GM12878 (cell line): ENCODE data around the gene SLC25A47. TPM values are rescaled to one million over a fixed set of nuclear protein-coding genes. Genes with fewer than 3 reads are reported as not detected.

Source experiments
- ATAC-seq: fragments of 200-7000 bp; cut with Tn5 transposase; 3 replicates; pipeline ENCODE4 v1.9.1; 2020; ENCODE audit warnings: mild to moderate bottlenecking, moderate library complexity
- BruUV-seq: library from RNA; stranded (reverse); fragments of 400-500 nt; replicated peaks from 2 replicates; lab custom pipeline; 2021; lab: Mats Ljungman, UMichigan
- CTCF ChIA-PET: fragments of 300-600 bp; sonication (Branson Sonifier 250); formaldehyde crosslinking; extraction: SDS; loops from one replicate; lab custom pipeline; 2021; ENCODE audit warnings: inconsistent platforms; lab: Yijun Ruan, JAX
- POLR2A ChIA-PET: fragments of 350-600 bp; formaldehyde crosslinking; extraction: SDS; loops from one replicate; lab custom pipeline; 2021; ENCODE audit warnings: inconsistent platforms; lab: Charles Lee
- RAD21 ChIA-PET: fragments of 300-600 bp; sonication (Branson Sonifier 250); formaldehyde crosslinking; loops from one replicate; lab custom pipeline; 2023; ENCODE audit warnings: antibody characterized with exemption; ENCODE audit not compliant: unreplicated experiment; lab: Charles Lee
- SMC1A ChIA-PET: fragments of 300-600 bp; sonication (Branson Sonifier 250); formaldehyde crosslinking; loops from one replicate; lab custom pipeline; 2023; ENCODE audit not compliant: unreplicated experiment, uncharacterized antibody; lab: Charles Lee
- DNase-seq: peaks from one replicate; pipeline ENCODE4 v3.0.0-alpha.2; 2011; ENCODE audit warnings: low read depth, low spot score
- FAIRE-seq: peaks from 3 replicates; lab custom pipeline; 2011; peaks lifted over from hg19 to GRCh38; lab: Jason Lieb, UNC
- H2AFZ ChIP-seq: 2 replicates; pipeline ENCODE4 v1.6.0; 2011; ENCODE audit warnings: low read depth, low read length, control low read depth; ENCODE audit not compliant: control insufficient read depth
- H3K27ac ChIP-seq: 2 replicates; pipeline ENCODE4 v1.5.1; 2011; ENCODE audit warnings: control low read depth; ENCODE audit not compliant: control insufficient read depth, insufficient read depth
- H3K27me3 ChIP-seq, 2 experiments: replicated peaks in 1 of 2; 2 replicates each; pipeline versions ENCODE4 v1.6.0 to v1.6.1; 2011; ENCODE audit warnings: low read length in 1 of 2; ENCODE audit not compliant: control insufficient read depth in 2 of 2, insufficient read depth in 2 of 2
- H3K36me3 ChIP-seq, 2 experiments: 2 replicates each; pipeline ENCODE4 v1.5.1; 2011; ENCODE audit warnings: low read length in 1 of 2; ENCODE audit not compliant: control insufficient read depth in 2 of 2, insufficient read depth in 2 of 2
- H3K4me1 ChIP-seq: 2 replicates; pipeline ENCODE4 v1.6.1; 2011; ENCODE audit warnings: mild to moderate bottlenecking, low read length, moderate library complexity, mixed read lengths; ENCODE audit not compliant: control insufficient read depth, insufficient read depth
- H3K4me2 ChIP-seq: 2 replicates; pipeline ENCODE4 v1.6.0; 2011; ENCODE audit warnings: control low read depth; ENCODE audit not compliant: control insufficient read depth, insufficient read depth
- H3K4me3 ChIP-seq: fragments of 200-600 bp; sonication (generic); 2 replicates; pipeline ENCODE4 v1.5.1; 2016
- H3K79me2 ChIP-seq: 2 replicates; pipeline ENCODE4 v1.6.0; 2011; ENCODE audit warnings: low read length; ENCODE audit not compliant: control insufficient read depth, insufficient read depth
- H3K9ac ChIP-seq: 2 replicates; pipeline ENCODE4 v1.8.0; 2011; ENCODE audit warnings: low read length, control low read depth, mixed read lengths; ENCODE audit not compliant: control insufficient read depth, insufficient read depth
- H3K9me3 ChIP-seq: replicated peaks from 3 replicates; pipeline ENCODE4 v1.5.1; 2011; ENCODE audit warnings: mild to moderate bottlenecking, low read length; ENCODE audit not compliant: control insufficient read depth, insufficient read depth
- H4K20me1 ChIP-seq: 2 replicates; pipeline ENCODE4 v1.6.0; 2011; ENCODE audit not compliant: control insufficient read depth, insufficient read depth
- ASH2L ChIP-seq: fragments of 300-600, 200-600 bp; sonication (generic); IDR thresholded peaks from 2 replicates; pipeline ENCODE4 v1.6.1; 2017; ENCODE audit warnings: low read depth, mild to moderate bottlenecking, borderline replicate concordance
- CREM ChIP-seq: IDR thresholded peaks from 2 replicates; pipeline ENCODE4 v1.6.1; 2014; ENCODE audit warnings: antibody characterized with exemption, low read depth
- EZH2 ChIP-seq: IDR thresholded peaks from 2 replicates; pipeline ENCODE4 v1.6.1; 2012; ENCODE audit warnings: low read depth, mild to moderate bottlenecking, control low read depth, inconsistent platforms, low read length, borderline replicate concordance; ENCODE audit not compliant: control insufficient read depth
- NR2F1 ChIP-seq: fragments of 450-650 bp; conservative IDR thresholded peaks from 2 replicates; pipeline ENCODE4 v1.6.1; 2017; ENCODE audit warnings: mild to moderate bottlenecking
- STAT3 ChIP-seq: IDR thresholded peaks from 2 replicates; pipeline ENCODE4 v1.6.1; 2011; ENCODE audit warnings: low read depth, low read length, improper control_type of control experiment
- SUZ12 ChIP-seq: fragments of 200-600 bp; sonication (generic); IDR thresholded peaks from one replicate; pipeline ENCODE4 v1.6.1; 2018; ENCODE audit warnings: antibody characterized with exemption, mild to moderate bottlenecking; ENCODE audit not compliant: unreplicated experiment
- WGBS: methylation state at CpG from one replicate; pipeline ENCODE4 v1.1.6; 2016; ENCODE audit warnings: low lambda C conversion rate; ENCODE audit not compliant: insufficient replicate concordance, insufficient coverage; ENCODE audit errors: missing lambda C conversion rate; 5-methylcytosine and 5-hydroxymethylcytosine counted together
- in situ Hi-C: fragments of 300-500 bp; cut with MboI; formaldehyde crosslinking; loops from 9 replicates; pipeline ENCODE4 v1.14.3; 2018; ENCODE audit warnings: mixed read lengths
- intact Hi-C: fragments of 100-400 bp; cut with micrococcal nuclease; formaldehyde crosslinking; loops from one replicate; pipeline ENCODE4 v1.14.2; 2022; ENCODE audit not compliant: unreplicated experiment
- polyA plus RNA-seq, 11 experiments: library from polyadenylated mRNA; depleted of rRNA in 4 of 11; unstranded in 6 of 11; stranded (reverse) in 5 of 11; fragments of >200 nt; fragmentation: Nextera tagmentation in 4 of 11; fragmentation: Illumina TruSeq in 1 of 11; extraction: Ambion mirVana in 4 of 11; extraction: Trizol in 1 of 11; gene quantifications; 1 replicate in 1 of 11; 2 replicates in 10 of 11; pipeline versions ENCODE4 v1.2.1 to v1.2.3, GENCODE V29; 2011 to 2016; ENCODE audit warnings: inconsistent platforms in 2 of 11, missing spikeins in 2 of 11, low read depth in 1 of 11
- total RNA-seq, 4 experiments: library from RNA; depleted of rRNA in 3 of 4; stranded (reverse); fragments of >200 nt in 3 of 4; fragmentation: Illumina TruSeq in 1 of 4; extraction: Trizol in 1 of 4; gene quantifications; 2 replicates each; pipeline versions ENCODE4 v1.2.1 to v1.2.3, GENCODE V29; 2013 to 2021
- TF ChIP-seq, protein P1 (sequence below): fragments of 450-650 bp; IDR thresholded peaks from 2 replicates; pipeline ENCODE4 v1.6.1; 2016; ENCODE audit warnings: mild to moderate bottlenecking, moderate library complexity, borderline replicate concordance

Gene SLC25A47
- total and polyA plus RNA-seq, 10 of the 15 experiments (the other 5 are each of a cell fraction or from before 2014, with no cell fraction given), result 0.14 TPM; not detected in 9

DNA sequence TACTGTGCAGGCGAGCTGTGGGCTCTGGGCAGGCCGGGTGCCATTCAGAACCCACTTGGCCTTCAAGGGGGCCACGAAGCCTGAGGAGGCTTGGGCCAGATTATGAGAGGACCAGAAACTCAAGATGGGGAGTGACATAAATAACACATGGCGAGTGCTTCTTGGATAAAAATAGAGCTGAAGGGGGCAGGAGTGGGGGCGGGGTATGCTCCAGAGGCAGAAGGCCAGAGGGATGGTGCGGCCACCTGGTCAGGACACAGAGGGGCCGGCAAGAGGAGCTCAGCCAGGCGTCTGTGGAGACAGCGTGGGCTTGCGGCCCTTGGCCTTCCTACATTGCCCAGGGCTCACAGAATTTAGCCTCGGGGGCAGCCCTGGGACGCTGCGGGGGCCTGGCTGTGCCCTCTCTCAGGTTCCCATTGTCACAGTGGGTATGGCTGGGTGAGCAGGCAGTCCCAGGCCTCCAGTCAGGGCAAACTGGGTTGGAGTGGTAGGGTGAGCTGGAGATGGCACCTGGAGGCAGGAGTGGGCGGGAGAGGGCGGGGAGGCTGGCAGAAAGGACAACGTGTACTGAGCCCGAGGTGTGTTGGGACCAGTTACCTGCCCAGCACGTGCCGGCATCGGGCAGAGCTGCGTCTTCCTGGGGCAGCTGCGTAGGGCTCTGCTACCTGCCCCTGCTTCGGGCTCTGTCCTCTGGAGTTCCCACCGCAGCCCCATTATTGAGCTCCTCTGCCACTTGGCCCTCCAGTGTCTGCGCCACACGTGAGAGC is 9.5 kb upstream of the SLC25A47 start:
- in situ Hi-C loops, result no loop called here

More for the DNA sequence above, 9.5 kb upstream of the SLC25A47 start:
- Histone ChIP-seq H3K4me1 (peaks cover 10% of the 10 kb centered on the region), H3K9me3 (no peaks in the 10 kb centered on the region), H3K9ac (no peak overlapping the region), H4K20me1 (no peaks in the 10 kb centered on the region), H3K27ac (no peak overlapping the region), H3K36me3 (no peaks in the 10 kb centered on the region), H3K79me2 (no peaks in the 10 kb centered on the region), H3K4me2 (no peak overlapping the region), H3K27me3 (0 out of 4 replicates have a peak, but pooled peaks cover 0 to 2% of the 10 kb centered on the region in 2 experiments), H2AFZ (no peak overlapping the region), H3K4me3 (no peak overlapping the region)
- CTCF ChIA-PET, result interaction anchor here (0.9 to 2.0 kb wide), 5 partner anchors 11 to 120 kb away, joined by 3 to 9 read pairs (median 4); no protein-coding TSS in a partner anchor
- RAD21 ChIA-PET, result interaction anchor here (1.1 to 1.7 kb wide), 3 partner anchors 10 to 62 kb away, joined by 3 to 6 read pairs (median 4); a partner anchor contains a TSS
- DNase-seq (no peak), ATAC-seq (no peak), FAIRE-seq (no peak)
- SMC1A ChIA-PET, result interaction anchor here (0.6 kb wide), 1 partner anchor 149 kb away, joined by 4 read pairs; no protein-coding TSS in a partner anchor
- WGBS, result 77% methylated on average over 26 of the region's 26 CpGs
- POLR2A ChIA-PET, result interaction anchor here (0.8 kb wide), 1 partner anchor 62 kb away, joined by 3 read pairs; a partner anchor contains a TSS
- intact Hi-C loops, result no loop called here
- no peak for TF ChIP-seq CREM
- TF ChIP-seq, protein P1, sequence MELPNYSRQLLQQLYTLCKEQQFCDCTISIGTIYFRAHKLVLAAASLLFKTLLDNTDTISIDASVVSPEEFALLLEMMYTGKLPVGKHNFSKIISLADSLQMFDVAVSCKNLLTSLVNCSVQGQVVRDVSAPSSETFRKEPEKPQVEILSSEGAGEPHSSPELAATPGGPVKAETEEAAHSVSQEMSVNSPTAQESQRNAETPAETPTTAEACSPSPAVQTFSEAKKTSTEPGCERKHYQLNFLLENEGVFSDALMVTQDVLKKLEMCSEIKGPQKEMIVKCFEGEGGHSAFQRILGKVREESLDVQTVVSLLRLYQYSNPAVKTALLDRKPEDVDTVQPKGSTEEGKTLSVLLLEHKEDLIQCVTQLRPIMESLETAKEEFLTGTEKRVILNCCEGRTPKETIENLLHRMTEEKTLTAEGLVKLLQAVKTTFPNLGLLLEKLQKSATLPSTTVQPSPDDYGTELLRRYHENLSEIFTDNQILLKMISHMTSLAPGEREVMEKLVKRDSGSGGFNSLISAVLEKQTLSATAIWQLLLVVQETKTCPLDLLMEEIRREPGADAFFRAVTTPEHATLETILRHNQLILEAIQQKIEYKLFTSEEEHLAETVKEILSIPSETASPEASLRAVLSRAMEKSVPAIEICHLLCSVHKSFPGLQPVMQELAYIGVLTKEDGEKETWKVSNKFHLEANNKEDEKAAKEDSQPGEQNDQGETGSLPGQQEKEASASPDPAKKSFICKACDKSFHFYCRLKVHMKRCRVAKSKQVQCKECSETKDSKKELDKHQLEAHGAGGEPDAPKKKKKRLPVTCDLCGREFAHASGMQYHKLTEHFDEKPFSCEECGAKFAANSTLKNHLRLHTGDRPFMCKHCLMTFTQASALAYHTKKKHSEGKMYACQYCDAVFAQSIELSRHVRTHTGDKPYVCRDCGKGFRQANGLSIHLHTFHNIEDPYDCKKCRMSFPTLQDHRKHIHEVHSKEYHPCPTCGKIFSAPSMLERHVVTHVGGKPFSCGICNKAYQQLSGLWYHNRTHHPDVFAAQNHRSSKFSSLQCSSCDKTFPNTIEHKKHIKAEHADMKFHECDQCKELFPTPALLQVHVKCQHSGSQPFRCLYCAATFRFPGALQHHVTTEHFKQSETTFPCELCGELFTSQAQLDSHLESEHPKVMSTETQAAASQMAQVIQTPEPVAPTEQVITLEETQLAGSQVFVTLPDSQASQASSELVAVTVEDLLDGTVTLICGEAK, result no peak
- TF ChIP-seq SUZ12, result no peak
- TF ChIP-seq EZH2, result no peak
- TF ChIP-seq NR2F1, result no peak
- TF ChIP-seq STAT3, result no peak
- no peak for TF ChIP-seq ASH2L
- no TSS peak for BruUV-seq
